NCI-H1930 (cell line): Measurements from ENCODE around the gene CISTR.
A peak's percentile ranks its signal among the peaks of the same experiment; 100 is the strongest.
"Not testable (repeated sequence)": the region's sequence is repeated elsewhere in the genome, so short reads cannot be mapped to it uniquely, and the experiment has no call there.

Source experiments
- DNase-seq, 2 experiments: peaks; one replicate each; lab custom pipeline; 2025; lab: John Stamatoyannopoulos, UW

Gene CISTR

DNA sequence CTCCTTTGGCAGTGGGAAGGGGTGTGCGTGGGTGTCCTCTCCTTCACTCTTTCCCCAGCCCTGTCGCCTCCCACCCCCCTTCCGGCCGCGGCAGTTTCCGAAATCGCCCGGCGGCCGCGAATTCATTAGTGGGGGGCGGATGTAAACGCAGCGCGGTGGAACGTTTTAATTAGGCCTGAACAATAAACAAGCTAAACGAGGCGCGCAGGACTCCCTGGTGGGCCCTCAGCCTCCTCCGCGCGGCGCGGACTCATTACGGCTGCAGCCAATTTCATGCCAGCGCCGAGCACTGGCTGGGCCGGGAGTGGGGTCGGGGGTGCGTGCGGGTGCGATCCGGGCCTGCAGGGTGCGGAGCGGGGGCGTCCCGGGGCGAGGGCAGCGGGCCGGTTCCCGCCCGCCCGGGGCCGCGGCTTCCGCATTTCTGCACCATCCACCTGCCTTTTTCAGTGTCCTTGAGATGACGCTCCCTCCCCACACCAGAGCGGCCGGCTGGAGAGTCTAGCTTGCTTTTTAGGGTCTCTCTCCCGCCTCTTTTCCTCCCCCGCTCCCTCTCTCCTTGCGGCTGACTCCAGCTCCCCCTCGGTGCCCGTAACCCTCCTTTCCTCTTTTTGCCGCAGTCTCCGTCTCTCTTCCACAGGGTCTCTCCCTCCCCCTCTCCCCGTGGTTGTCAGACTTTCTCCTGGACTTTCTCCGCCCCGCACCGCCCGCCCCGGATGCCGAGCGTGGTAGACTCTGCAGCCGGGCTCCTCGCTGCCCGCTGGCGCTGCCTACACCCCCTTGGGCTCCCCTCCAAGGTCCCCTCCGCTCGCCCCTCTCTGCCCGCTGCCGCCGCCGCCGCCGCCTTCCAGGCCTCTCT, at the start of gene CISTR:
Gene CISTR (minus strand): TSS at position 644 of the 856 bp plus-strand sequence.
- DNase-seq, result no peak

DNA sequence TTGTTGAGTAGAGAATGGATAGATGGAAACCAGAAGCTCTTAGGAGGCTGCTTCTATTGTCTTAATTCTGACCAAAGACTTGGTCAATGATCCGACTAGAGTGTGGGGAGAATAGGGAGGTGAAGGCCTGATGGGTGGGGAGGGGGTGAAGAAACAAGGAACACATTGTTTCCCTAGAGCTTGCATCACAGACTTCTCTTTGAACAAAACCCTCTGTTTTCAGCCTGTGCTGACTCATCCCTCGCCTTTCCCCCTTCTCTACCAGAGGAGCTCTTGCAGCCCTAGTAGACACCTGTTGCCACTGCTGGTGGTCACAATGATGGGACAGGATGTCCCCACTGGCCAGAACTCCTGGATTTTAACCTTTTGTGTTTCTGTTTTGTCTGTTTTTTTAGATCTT, 46.8 kb upstream of the CISTR start:
- DNase-seq, result no peak

DNA sequence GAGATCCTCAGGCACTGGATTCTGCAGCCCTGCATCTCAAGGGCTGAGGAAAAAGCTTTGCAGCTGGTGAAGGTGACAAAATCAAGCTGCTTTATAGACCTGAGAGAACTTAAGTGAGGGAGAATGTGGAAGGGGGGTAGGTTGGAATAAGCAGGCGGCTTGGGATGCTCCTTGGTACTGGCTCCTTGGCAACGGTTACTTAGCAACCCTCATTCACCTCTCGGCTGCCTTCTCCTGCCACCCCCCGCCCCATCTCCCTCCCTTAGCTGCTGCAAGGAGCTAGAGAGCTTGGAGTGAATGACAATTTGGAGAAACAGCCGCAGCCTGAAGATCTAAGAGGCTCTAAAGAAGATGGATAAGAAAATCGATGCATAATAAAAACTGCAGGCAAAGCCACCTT, 44.1 kb upstream of the CISTR start:
- no peak for DNase-seq

DNA sequence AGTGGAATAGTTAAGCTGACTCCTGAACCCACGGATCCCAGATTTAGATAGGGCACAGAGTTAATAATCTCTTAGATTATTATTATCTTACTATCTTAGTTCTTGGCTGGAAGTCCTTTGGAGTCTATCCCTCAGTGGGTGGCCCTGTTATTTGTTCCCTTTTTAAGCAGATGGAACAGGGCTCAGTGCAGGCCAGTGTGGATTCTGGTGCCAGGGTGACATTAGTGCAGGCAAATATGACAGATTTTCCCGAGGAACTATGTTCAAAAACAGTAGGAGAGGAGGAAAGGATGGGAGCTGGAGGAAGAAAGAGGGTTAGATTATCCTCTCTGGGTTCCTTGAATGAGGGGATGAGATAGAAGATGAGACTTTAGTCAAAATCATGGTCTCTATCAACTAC, 41.4 kb upstream of the CISTR start:
- no peak for DNase-seq

GRCh38 chr12:53791735-53792326, 40.1 kb upstream of the CISTR start:
- DNase-seq, result peak in 1 of 2 experiments; percentile 7

- DNase-seq, result no peak
Measured at GRCh38 chr12:53789570-53789969, 37.8 kb upstream of the CISTR start.

DNA sequence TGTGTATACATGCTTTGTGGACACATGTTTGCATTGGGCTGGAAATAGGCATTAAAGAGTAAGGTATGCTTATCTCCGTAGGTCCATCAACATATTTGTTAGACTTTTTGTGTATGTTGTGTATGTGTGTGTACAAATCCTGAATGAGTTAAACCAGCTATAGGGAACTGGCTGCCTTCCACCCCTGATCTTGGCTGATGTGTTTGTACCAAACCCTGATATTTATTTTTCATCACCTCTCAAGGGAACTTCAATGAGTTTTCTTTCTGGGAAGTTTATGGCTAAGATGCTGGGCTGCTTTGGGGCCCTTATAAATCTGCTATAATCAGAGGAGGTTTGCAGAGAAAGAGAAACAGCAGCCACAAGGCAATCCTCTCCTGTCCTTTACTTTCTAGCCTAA, 37.1 kb upstream of the CISTR start:
- no peak for DNase-seq

- DNase-seq, result no peak
Measured at GRCh38 chr12:53786411-53786810, 34.6 kb upstream of the CISTR start.

DNA sequence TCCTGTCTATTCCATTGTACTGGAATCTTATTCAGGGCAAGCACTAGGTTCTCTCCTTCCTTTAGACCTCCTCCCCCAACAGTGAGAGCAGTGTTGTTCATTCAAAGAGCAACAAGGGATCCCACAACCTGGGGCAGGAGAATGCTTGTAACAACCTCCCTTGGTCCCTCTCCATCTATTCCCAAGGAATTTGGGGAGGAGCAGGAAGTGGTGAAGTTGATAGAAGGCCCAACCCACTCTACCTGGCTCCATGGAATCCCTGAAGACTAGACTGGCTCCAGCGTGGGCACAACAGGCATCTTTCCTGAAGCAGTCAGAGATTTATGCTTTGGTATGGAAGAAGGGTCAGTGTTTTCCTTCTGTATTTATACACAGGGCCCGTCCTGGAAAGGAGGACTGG, 33.4 kb upstream of the CISTR start:
- DNase-seq, result no peak

GRCh38 chr12:53782093-53782703, 30.4 kb upstream of the CISTR start:
- DNase-seq, result no peak

GRCh38 chr12:53781228-53781801, 29.5 kb upstream of the CISTR start:
- DNase-seq, result no peak

DNA sequence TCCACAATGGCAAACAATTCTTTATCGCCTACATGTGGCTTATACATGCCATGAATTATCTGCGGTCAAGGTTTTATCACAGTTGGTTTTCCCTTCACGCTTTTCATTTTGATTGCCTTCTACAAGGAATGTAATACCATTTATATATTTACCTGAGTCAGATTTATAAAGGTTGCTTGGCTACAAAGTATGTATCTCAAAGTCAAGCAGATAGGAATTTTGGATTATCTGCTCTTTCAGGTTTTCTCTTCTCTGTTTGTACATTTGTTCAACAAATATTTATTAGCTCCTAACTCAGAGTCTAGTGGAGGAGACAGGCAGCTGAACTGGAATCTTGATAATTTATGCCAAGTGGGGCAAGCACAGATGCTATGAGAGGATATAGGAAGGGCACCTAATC, 28.5 kb upstream of the CISTR start:
- DNase-seq, result no peak

GRCh38 chr12:53779679-53780078, 27.9 kb upstream of the CISTR start:
- not testable (repeated sequence) for DNase-seq

DNA sequence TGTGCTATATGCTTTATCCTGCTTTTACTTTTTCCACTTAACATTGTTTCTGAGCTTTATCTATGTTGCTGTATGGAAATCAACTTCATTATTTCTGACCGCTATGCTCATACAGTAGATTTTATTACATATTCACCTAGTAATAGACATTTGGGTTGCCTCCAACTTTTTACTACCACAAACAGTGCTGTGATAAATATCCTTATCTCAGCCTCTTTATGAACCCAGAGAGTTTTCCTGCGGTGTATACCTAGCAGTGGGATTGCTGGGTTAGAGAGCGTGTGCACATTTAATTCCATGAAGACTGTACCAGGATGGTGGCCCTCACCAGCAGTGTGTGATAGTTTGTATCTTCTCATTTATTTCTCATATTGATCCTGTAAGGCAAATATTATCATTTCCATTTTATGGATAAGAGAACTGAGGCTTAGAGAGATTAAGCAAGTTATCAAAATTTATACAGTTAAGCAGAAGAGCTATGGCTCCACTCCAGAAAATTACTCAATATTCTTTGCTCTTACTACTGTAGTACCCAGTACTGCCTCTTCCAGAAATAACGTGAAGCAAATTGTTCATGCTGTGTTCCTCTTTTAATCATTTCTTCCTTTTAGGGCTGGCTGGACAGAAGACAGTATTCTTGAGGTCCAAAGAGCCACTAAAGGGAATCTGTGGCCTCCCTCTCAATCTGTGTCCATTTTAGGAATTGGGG, 26.3 kb upstream of the CISTR start:
- DNase-seq, result no peak

- DNase-seq, result no peak
Measured at GRCh38 chr12:53777412-53777811, 25.6 kb upstream of the CISTR start.

DNA sequence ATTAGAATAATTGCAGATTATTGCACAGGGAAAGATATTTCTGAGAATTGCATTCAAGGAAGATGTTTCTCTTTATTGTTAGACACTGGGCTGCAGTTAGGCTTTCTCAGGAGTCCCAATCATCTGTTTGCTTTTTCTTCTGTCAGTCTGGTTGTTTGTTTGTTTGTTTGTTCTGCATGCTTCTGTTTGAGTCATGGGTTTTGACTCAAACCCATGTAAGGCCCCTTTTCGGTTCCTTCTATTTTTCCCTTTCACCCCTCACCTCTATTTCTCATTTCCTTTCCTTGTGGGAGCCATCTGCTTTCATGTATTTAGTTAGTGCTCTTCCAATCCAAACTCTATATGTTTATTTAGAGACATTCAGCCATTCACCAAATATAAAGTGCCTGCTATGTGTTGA, 25.1 kb upstream of the CISTR start:
- no peak for DNase-seq

DNA sequence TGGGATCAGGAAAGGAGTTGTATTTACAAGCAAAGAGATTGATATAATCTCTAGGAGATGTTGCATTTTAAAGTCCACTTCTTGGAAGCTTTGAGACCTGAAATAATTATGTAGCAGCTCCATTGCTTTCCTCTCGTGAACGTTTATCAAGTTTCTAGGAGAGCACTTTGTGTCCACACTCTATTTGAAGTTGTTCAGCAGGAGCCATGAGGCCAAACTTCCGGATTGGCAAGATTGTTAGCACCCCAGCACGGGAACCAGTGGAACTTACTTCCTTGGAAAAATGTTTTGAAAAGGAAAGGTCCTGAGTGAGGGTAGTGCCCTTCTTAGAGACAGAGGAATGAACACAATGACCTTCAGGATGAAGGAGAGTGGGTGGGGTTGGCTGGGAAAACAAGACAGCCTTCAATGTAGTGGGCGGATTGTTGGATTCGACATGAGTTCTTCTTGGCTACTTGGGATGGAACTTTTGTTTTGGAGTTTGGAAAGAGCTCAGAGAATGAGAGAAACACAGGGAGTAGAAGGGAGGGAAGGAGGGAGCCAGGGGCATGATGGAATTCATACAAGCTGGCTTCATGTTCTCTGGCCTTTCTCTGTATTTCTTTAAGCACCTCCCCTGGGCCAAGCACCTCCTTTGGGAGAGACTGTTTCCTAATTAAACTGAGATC, 23.8 kb upstream of the CISTR start:
- DNase-seq, result no peak

GRCh38 chr12:53770281-53770680, 18.5 kb upstream of the CISTR start:
- DNase-seq, result no peak

DNA sequence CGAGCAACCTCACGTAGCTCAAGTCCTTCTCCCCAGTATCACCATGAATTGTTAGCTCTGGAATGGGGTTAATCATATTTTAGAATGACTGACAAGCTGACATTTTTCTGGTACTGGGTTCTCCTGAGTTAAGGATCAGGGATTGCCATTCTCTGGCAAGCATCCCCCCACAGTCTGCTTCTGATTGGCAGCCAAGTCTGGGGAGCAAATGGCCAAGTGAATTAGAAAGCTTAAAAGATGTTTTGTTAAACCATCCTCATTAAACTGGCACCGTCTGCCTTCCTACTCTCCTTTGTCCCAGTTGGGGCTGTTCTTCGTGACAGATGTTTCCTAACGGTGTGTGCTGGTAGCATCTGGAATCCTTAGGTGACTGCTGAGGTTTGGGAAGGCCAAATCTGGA, 17.2 kb upstream of the CISTR start:
- DNase-seq, result no peak

DNA sequence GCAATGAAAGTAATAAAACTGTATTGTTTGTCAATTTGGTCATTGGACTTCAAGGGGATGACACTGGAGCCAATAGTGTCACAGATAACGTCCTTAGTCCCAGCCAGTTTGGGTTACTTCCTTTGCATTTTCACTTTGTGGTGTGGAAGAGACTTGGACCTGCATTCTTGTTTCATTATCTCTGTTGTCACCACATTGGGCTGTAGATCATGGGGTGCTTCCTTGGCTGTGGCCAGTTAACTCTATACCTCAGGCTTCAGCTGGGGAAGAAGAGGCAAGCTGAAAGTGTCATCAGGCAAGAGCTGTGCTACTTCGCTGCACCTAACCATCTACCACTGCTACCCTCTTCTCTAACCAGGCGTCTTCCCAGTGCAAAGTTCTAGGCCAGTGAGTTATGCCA, 15.1 kb upstream of the CISTR start:
- no peak for DNase-seq

DNA sequence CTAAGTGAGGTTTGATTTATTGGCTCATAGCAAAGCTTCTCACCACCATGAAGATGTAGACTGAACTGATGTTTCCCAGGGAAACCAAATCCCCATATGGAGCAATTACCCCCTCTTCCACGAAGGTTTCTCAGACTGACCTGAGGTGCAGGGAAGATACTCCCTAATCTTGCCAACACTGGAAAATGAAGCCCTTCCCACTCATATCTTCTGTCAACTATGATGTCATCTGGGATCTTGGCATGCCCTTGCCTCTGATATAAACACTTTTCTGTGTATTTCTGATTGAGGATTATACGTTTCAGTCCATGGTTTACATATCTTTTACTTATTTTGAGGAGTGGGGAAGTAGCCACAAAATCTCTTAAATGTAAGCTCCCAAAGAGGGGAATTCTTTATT, 14.1 kb upstream of the CISTR start:
- DNase-seq, result no peak

- no peak for DNase-seq
Measured at GRCh38 chr12:53764615-53765014, 12.8 kb upstream of the CISTR start.
